GM13976 (cell line): ENCODE data around the gene TNFSF18.
"Not testable (repeated sequence)": the region's sequence is repeated elsewhere in the genome, so short reads cannot be mapped to it uniquely, and the experiment has no call there.

Source experiments
- DNase-seq: peaks from one replicate; pipeline ENCODE4 v3.0.0; 2012; ENCODE audit warnings: low spot score
- CTCF ChIP-seq: IDR thresholded peaks from 2 replicates; pipeline ENCODE4 v1.5.1; 2012; ENCODE audit warnings: borderline replicate concordance, mild to moderate bottlenecking; ENCODE audit not compliant: insufficient read depth; ENCODE audit errors: extremely low read depth, missing control alignments, control extremely low read depth
- in situ Hi-C: fragments of 300-500 bp; cut with MboI; formaldehyde crosslinking; loops from one replicate; pipeline ENCODE4 v1.12.0; 2022; ENCODE audit warnings: low sequenced_read_pairs, mixed read lengths, inconsistent platforms; ENCODE audit not compliant: unreplicated experiment

TNFSF18 gene

GRCh38 chr1:173093691-173094445 is 43.1 kb upstream of the TNFSF18 start:
- no peak for TF ChIP-seq CTCF
- DNase-seq: no peak
- in situ Hi-C loops: no loop called here

GRCh38 chr1:173084292-173084691 is 33.6 kb upstream of the TNFSF18 start:
- in situ Hi-C loops: no loop called here
- TF ChIP-seq CTCF: no peak
- no peak for DNase-seq

- no peak for DNase-seq
- TF ChIP-seq CTCF: no peak
- in situ Hi-C loops: no loop called here
Measured at GRCh38 chr1:173082913-173083312, 32.2 kb upstream of the TNFSF18 start.

GRCh38 chr1:173074217-173074616 is 23.5 kb upstream of the TNFSF18 start:
- DNase-seq, in situ Hi-C loops: not testable (repeated sequence)

GRCh38 chr1:173064011-173064410 is 13.3 kb upstream of the TNFSF18 start:
- in situ Hi-C loops: no loop called here
- no peak for DNase-seq
- no peak for TF ChIP-seq CTCF

GRCh38 chr1:173063171-173063570 is 12.4 kb upstream of the TNFSF18 start:
- in situ Hi-C loops: no loop called here
- no peak for TF ChIP-seq CTCF
- DNase-seq: no peak

- DNase-seq: no peak
- no peak for TF ChIP-seq CTCF
- in situ Hi-C loops: no loop called here
Measured at GRCh38 chr1:173062150-173062938, 11.6 kb upstream of the TNFSF18 start.
